HG03378 (cell line): ENCODE results near the gene COA3.

Experiments used
- ATAC-seq: cut with Tn5 transposase; IDR thresholded peaks from one replicate; pipeline ENCODE4 v1.9.1; 2021; ENCODE audit warnings: mild to moderate bottlenecking, moderate library complexity; ENCODE audit not compliant: unreplicated experiment

Gene COA3, protein sequence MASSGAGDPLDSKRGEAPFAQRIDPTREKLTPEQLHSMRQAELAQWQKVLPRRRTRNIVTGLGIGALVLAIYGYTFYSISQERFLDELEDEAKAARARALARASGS

DNA sequence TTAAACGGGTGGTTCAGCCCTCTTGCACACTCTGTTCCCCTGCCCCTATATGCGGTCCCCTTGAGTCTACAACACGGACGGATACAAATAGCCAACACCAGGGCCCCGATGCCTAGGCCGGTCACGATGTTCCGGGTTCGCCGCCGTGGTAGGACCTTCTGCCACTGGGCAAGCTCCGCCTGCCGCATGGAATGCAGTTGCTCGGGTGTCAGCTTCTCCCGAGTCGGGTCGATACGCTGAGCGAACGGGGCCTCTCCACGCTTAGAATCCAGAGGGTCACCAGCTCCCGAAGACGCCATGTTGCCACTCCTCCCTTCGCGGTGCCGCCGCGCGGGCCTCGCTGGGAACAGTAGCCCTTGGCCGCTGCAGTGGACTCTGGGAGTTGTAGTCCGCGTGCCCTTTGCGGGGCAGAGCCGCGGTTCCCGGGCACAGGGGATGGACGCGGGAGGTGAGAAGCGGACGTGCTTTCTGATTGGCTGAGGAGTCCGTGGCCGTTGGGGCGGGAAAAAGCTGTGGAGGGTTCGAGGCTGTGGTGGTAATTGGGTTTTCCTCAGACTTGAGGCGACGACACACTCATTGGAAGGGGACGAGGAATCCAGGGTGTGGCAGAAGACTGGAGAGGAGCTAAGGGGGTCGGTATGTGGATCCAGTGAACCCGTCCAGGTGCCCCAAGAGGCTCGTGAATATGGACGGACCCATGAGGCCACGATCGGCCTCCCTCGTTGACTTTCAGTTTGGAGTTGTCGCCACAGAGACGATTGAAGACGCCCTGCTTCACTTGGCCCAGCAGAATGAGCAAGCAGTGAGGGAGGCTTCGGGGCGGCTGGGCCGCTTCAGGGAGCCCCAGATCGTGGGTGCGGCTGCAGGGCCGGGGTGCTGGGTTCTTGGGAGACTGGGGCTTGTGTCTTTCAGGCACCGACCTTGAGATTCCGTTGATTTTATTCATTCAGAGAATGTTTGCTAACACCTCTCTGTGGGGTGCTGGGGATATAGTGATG, at the start of gene COA3, which contains the start of gene CNTD1:
Gene COA3 (minus strand): TSS at position 322 of the 998 bp plus-strand sequence. CDS start 23 bp downstream, at position 299.
Gene CNTD1 (plus strand): TSS at position 479 of the 998 bp plus-strand sequence. CDS start 207 bp downstream, at position 686.
- ATAC-seq = no peak

DNA sequence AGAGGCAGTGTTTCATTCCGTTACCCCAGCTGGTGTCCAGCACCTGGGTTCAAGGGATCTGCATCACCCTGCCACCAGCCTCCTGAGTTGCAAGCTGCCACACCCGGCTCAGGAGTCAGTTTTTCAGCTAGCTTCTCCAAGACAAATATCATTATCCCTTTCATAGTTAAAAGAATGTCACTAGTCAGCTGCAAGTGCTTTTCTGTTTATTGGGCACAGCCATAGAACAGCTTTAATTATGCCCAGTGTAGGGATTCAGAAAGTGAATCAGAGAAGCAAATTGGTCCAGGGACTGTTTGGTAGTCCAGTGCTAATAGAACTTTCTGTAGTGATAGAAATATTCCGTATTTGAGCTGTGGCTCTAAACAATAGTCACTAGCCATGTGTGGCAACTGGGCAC, 49.6 kb upstream of the COA3 start:
- no peak for ATAC-seq

DNA sequence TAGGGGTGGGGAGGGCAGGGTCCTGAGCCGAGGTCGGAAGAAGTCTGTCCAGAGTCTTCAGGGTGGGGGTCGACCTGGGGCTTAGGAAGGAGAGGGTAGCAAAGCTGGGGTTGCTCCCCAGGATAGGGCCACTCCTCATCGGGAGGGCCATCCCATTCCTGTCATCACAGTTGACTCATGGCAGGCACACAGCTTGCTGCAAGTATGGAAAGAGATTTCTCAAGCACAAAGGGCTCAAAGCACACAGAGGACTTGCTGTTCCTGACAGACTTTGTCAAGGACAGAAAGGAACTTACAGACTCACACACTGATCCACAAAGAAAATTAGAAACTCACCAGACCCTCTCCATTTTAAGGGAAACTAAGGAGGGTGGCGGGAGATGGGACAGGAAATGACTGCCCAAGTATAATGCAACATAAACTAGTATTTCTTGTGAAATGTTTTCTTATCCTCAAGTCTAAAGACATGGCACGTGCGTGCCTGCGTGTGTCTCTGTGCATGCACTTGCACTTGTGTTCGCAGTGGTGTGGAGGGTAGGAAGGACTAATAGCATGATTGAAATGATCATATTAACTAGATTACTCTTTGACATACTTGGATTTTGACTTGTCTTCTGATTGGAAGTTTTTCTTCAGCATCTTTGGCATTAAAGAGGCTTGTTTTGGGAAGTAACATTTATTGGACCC, 48.2 kb upstream of the COA3 start:
- no peak for ATAC-seq

DNA sequence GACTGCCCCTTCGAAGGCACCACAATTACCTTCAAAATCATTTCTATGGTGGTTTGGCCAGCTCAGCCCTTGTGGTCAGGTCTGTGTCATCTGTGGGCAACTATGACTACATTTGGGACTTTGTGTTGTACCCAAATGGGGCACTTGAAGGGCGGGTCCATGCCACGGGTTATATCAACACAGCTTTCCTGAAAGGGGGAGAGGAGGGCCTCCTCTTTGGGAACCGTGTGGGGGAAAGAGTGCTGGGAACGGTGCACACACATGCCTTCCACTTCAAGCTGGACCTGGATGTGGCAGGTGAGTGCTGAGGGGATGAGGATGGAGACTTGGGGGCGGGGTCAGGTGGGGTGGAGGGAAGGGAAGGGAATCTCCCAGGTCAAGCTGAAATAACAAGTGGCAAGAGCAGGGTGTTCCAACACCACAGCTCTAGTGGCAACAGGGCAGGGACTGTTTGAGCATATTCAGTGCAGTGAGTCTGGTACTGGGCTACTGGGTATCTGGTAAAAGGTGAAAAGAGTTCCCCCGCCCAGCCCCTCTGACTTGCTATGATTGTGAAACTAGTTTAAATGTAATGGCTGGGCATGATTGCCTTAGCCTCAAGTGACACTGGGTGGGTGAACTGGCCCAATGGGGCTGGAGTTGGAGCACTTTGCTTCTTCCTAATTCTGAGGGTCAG, 47.6 kb upstream of the COA3 start:
- ATAC-seq = no peak

DNA sequence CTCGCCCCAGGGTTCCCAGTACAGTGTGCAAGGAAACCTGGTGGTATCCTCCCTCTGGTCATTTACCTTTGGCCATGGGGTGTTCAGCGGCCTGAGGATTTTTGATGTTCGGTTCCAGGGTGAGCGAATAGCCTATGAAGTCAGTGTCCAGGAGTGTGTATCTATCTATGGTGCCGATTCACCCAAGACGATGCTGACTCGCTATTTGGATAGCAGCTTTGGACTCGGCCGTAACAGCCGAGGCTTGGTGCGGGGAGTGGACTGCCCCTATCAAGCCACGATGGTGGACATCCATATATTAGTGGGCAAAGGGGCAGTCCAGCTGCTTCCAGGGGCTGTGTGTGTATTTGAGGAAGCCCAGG, 47.0 kb upstream of the COA3 start:
- no peak for ATAC-seq

DNA sequence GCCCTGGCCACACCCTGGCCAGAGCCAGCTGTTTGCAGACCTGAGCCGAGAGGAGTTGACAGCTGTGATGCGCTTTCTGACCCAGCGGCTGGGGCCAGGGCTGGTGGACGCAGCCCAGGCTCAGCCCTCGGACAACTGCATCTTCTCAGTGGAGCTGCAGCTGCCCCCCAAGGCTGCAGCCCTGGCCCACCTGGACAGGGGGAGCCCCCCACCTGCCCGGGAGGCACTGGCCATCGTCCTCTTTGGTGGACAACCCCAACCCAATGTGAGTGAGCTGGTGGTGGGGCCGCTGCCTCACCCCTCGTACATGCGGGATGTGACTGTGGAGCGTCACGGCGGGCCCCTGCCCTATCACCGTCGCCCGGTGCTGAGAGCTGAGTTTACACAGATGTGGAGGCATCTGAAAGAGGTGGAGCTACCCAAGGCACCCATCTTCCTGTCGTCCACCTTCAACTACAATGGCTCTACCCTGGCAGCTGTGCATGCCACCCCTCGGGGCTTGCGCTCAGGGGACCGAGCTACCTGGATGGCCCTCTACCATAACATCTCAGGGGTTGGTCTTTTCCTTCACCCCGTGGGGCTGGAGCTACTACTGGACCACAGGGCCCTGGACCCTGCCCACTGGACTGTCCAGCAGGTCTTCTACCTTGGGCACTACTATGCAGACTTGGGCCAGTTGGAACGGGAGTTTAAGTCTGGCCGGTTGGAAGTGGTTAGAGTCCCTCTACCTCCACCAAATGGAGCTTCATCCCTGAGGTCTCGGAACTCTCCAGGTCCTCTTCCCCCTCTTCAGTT, 46.5 kb upstream of the COA3 start:
- ATAC-seq = no peak

DNA sequence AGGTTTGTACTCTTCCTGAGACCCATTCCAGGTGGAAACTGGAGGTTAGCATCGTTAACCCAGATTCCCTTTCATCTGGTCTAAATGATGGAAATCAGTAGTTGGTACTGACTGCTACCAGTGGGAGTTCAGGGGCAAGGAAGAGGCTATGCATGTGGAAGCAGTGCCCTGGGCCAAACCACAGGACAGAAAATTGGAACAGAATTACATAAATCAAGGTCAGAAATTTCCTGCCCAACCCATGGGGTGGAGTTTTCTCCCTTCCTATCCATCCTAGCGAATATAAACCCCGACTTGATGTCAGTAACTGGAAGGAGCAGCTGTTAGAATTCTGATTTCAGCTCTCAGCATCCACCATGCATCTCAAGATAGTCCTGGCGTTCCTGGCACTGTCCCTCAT, 45.8 kb upstream of the COA3 start, which contains the start of gene AOC2:
Gene AOC2 (plus strand): TSS at position 310 of the 400 bp plus-strand sequence. CDS start 47 bp downstream, at position 357.
- no peak for ATAC-seq

DNA sequence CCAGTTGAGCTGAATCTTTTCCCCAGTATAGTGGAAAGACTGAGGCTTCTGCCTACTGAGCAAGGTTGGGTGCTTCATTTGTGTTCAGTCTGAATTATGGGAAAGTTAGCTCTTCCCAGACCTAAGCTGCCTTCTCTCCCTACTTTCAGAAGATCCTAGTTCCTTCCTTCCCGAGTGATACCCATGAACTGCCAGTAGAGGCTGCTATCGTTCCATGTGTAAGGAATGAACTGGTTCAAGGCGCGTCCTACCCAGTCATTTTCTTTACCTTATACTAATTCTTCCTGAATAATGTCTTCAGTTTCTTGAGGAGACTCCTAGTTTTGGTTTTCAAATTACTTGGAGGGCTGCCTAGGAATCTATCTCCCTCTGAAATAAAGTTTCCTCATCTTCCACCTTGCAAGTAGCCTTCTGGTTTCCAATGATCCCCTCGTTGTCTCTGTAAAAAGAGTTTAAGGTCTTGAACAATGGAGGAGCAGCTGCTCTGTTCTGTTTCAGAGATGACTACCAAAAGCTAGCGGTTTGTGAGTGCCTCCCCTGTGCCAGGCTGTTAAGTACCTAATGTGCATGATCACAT, 44.9 kb upstream of the COA3 start:
- no peak for ATAC-seq

DNA sequence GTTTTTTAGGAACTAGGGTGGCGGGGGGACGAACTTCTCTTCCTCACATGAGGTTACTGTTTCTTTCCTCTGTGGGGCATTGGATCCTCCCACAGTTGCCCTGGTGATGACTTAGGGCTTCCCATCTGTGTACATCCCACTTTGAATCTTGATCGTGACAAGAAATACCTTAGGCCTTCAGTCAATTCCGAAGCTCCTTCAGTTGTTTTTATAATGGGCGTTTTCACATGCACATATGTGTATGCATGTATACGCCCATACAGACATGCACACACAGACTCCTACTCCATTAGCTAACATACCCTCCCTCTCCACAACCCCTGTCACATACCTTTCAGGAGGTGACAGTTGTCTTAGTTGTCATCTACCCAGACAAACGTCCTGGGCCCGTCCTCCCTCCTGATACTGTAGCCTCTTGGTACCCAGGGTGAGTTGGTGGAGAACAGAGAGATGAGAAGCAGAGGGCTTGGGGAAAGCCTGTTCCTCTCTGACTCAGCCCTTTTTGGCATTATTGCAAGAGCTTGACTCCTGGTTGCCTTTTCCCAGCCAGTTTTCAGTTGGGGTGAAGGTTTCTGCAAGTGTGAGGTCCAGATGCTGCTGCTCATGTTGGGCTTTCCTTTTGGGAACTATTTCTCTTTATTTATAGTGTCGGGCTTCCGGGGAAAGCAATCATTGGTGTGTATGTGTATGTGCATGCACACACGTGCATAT, 43.6 kb upstream of the COA3 start:
- no peak for ATAC-seq

DNA sequence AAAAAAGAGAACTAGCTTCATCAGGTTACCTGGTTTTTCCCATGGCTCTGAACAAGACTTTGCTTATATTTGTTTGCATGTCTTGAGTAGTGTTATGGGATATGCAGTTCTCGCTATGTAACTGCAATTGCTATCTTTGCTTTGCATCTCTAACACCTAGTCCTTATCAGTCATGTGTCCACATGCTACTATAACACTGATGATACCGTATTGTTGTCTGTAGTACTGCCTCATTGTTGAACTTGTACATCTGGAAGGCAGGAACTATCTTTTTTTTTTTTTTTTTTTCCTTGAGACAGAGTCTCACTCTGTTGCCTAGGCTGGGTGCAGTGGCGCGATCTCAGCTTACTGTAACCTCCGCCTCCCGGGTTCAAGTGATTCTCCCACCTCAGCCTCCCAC, 37.2 kb upstream of the COA3 start:
- no peak for ATAC-seq

DNA sequence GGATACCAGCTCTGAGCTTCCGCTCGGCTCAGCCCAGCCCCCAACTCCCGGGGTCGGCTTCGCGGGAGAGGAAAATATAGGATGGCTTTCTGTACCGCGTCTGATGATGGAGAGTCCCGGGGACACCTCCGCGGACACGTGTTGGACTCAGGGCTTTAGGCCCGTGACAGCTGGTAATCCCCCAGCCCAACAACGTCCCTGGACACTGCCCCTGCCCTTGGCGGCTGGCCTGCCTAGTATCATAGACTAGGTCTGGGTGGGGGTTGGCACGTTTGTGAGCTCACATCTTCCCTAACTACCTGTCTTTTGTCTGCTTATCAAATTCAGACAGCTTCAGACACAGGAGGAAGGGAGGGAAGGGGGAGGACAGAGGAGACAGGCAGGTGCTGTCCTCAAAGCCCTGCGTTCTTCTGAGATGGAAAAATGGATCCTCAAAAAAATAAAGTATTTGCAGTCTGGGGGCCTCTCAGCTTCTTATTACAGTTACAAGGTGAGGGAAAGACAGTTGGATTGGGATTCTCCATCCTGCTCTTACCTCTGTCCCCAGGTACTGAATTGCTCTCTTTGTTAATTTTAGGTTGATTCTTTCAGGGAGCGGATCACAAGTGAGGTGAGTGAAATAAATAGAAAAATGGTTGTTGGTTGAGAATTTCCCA, 35.4 kb upstream of the COA3 start:
- ATAC-seq = no peak

DNA sequence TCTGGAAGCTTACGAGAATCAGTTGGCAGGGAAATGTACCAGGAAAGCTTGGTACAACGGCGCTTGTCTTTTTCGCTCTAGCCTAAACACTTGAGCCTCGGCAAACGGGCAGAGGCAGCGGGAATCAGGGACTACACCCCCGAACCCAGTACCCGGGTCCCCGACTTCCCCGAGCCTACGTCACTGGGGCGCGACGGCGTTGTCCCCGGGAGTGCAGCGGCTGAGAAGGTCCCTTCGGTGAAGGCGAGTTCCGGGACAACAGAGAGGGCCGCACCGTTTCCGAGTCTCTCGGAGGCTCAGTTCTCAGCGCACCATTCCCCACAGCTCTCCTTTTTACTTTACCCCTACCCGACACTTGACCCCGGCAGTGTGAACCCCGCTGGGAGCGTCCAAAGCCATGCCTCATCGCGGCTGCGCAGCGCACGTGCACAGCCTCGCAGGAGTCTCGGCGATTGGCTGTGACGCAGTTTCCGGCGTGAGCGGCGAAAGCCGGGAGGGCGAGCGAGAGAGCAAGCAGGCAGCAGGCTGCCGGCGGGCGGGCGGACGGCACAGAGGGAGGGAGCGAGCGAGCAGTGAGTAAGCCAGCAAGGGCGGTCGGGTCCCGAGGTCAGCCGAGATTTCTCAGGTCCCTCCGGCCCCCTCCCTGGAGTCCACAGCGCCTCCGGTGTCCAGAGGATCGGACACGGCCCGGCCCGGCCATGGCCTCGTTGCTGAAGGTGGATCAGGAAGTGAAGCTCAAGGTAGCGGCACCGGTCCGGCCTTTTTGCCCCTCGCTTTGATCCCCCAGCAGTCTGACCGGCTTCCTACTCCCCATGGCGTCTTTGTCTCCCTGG, 34.6 kb upstream of the COA3 start, which contains the start of gene PSME3:
Gene PSME3 (plus strand): TSS at position 464 of the 833 bp plus-strand sequence. CDS start 235 bp downstream, at position 699.
- peak; percentile 67 for ATAC-seq

DNA sequence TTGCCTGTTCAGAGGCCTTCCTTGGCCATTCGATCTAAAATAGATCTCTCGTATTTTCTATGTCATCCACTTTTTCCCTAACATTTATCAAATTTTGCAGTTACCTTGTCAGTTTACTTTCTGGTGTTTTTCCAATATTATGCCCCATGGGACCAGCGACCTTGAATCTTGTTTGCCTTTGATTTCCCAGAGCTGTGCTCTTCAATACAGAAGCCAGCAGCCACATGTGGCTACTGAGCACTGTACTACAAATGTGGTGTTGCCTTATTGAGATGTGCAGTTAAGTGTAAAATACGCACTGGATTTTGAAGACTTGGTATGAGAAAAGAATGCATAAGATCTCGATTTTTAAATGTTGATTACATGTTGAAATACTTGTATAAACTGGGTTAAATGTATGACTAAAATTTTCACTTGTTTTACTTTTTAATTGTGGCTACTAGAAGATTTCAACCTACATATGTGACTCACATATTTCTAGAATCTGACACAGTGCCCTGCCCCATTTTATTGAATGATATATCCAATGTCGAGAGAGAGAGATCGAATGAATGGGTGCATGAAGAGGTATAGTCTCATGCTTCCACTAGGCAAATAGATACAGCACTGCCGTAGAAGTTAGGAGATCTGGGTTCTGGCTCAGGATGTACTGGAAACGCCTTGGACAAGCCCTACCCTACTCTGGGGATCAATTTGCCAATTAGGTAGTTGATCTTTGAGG, 33.9 kb upstream of the COA3 start:
- peak; percentile 17 for ATAC-seq

DNA sequence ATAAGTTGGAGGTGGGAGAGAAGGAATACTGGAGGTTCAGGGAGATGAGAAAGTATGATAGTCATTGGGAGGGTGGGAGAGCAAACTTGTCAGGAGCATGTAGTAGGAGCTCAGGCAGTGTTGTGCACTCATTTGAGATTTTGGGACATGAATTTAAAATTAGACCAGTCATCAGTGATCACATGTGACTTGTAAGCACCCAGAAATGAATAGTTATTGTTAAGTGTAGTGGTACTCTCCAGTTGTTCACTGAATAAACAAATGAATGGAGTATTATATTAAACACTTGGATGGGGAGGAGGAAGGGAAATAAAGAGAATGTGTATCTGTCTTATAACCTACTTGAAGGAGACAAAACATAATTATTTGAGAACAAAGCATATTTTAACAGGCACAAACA, 32.5 kb upstream of the COA3 start:
- ATAC-seq = no peak

DNA sequence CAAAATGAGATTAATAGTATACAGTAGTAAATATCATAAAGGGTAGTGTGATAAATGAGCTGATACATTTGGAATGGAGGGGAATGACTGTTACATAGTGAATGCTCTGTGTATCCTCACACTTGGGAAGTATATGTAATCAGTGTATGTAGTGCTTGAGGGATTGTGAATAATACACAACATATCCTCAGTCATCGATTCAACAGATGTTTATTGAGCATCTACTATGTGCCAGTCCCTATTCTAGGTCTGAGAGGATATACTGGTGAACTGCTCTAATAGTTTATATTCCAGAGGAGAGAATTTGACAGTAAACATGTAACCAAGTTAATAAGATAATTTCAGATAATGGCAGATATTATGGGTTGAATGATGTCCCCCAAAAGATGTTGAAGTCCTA, 29.0 kb upstream of the COA3 start:
- ATAC-seq = no peak

DNA sequence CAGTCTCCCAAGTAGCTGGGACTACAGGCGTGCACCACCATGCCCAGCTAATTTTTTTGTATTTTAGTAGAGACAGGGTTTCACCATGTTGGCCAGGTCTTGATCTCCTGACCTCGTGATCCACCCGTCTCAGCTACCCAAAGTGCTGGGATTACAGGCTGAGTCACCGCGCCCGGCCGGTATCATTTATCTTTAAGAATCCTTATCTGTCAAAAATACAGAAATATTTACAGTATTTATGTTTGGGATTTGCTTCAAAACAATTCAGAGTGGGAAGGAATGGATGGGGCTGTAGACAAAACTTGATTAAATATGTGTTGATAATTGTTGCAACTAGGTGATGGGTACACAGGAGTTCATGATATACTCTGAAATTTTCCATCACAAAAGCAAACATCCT, 22.7 kb upstream of the COA3 start:
- no peak for ATAC-seq

DNA sequence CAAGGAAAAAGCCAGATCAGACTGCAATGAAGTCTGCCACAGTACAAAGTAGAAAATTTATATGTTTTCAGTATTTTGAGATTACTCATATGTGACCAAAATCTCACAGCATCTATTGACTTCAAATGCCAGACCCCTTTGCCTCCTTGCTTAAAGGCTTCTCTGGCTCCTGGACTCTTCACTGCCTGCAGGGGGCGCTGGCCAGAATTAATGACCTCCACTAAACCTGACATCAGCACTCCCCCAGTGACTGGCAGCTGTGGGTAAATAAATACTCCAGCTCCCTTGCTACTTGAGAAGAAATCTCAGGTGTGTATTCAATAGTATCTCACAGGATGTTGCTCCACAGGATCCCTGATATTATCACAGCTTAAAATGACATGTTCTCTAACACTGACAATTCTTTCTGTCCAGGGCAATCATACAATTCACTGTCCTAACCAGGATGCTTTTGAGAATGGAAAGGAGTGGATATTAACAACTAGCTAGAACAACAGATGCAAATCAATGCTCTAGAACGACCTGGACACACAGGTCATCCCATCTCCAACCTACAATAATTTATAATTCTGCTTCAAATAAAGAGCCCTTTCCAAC, 21.5 kb upstream of the COA3 start:
- no peak for ATAC-seq
